Lung (tissue), 12 donors: Measurements from ENCODE around the gene LCE1A. TPM values are rescaled to one million over a fixed set of nuclear protein-coding genes. Genes with fewer than 3 reads are reported as not detected.

Experiments
- ATAC-seq: fragments of 200-7000 bp; cut with Tn5 transposase; one replicate; pipeline ENCODE4 v1.9.1; 2020; ENCODE audit warnings: moderate number of reproducible peaks; ENCODE audit not compliant: insufficient read depth, low FRiP score
- DNase-seq, 3 donors: peaks; one replicate each; pipeline ENCODE4 v3.0.0-alpha.2; 2013 to 2017
- H3K27ac ChIP-seq, 2 donors: one replicate each; pipeline ENCODE4 v1.5.1; 2013; ENCODE audit warnings: mild to moderate bottlenecking in 2 of 2, moderate library complexity in 2 of 2, control low read depth in 1 of 2, inconsistent platforms in 1 of 2, low read depth in 1 of 2, low read length in 1 of 2
- H3K27me3 ChIP-seq, 3 donors: one replicate each; pipeline ENCODE4 v1.5.1; 2013; ENCODE audit warnings: low read length in 2 of 3; ENCODE audit not compliant: control insufficient read depth in 3 of 3, insufficient read depth in 3 of 3
- H3K36me3 ChIP-seq, 4 donors: one replicate each; pipeline ENCODE4 v1.5.1; 2013; ENCODE audit warnings: low read length in 4 of 4, mild to moderate bottlenecking in 1 of 4, moderate library complexity in 1 of 4; ENCODE audit not compliant: control insufficient read depth in 4 of 4, insufficient read depth in 4 of 4
- H3K4me1 ChIP-seq, 5 donors: one replicate each; pipeline ENCODE4 v1.5.1; 2013; ENCODE audit warnings: low read length in 5 of 5, mild to moderate bottlenecking in 2 of 5, moderate library complexity in 1 of 5; ENCODE audit not compliant: control insufficient read depth in 5 of 5, insufficient read depth in 5 of 5
- H3K4me3 ChIP-seq: one replicate; pipeline ENCODE4 v1.5.1; 2013; ENCODE audit warnings: mild to moderate bottlenecking, control low read depth, moderate library complexity
- H3K9ac ChIP-seq, 2 donors: one replicate each; pipeline ENCODE4 v1.5.1; 2013; ENCODE audit warnings: low read length in 2 of 2, control low read depth in 1 of 2; ENCODE audit not compliant: insufficient read depth in 1 of 2
- H3K9me3 ChIP-seq, 4 donors: one replicate each; pipeline ENCODE4 v1.5.1; 2013; ENCODE audit warnings: low read length in 3 of 4, mild to moderate bottlenecking in 1 of 4, moderate library complexity in 1 of 4; ENCODE audit not compliant: control insufficient read depth in 4 of 4, insufficient read depth in 3 of 4
- CTCF ChIP-seq: IDR thresholded peaks from 2 replicates; pipeline ENCODE4 v1.5.1; 2012; ENCODE audit warnings: mild to moderate bottlenecking; ENCODE audit errors: control extremely low read depth, extremely low read depth
- WGBS, 2 donors: extraction: QIAGEN DNeasy Blood & Tissue Kit; methylation state at CpG; one replicate each; pipeline ENCODE4 v1.1.7; 2013; 5-methylcytosine and 5-hydroxymethylcytosine counted together
- polyA plus RNA-seq, 2 donors: library from polyadenylated mRNA; stranded (reverse); fragments of 200-250 nt; gene quantifications; one replicate each; pipeline ENCODE4 v1.2.1, GENCODE V29; 2013
- total RNA-seq, 2 donors: library from RNA; depleted of rRNA in 1 of 2; stranded (reverse); fragments of >200 nt in 1 of 2; gene quantifications; one replicate each; pipeline ENCODE4 v1.2.1, GENCODE V29; 2014 to 2021
- donor health status: control.
- donor health status: control.
- donor health status: Bipolar disorder and iron deficiency.
- donor health status: healthy.
- donor health status: DM: yes; HTN: yes; CAD: no.

The LCE1A gene
- total and polyA plus RNA-seq, 4 donors: not detected

GRCh38 chr1:152855661-152856060, 28.4 kb downstream of the LCE1A start:
- Histone ChIP-seq H3K4me3 (no peak overlapping the region), H3K4me1 (no peaks in the 10 kb centered on the region), H3K36me3 (no peaks in the 10 kb centered on the region), H3K27ac (no peak overlapping the region), H3K9me3 (peaks cover 0 to 3% (median 0%) of the 10 kb centered on the region in 4 donors), H3K9ac (no peak overlapping the region), H3K27me3 (peaks cover 0 to 3% (median 0%) of the 10 kb centered on the region in 3 donors)
- TF ChIP-seq CTCF: no peak
- 55 to 63% methylated on average over 2 of the region's 2 CpGs for WGBS, 2 donors
- DNase-seq: no peak
- ATAC-seq: no peak

- Histone ChIP-seq H3K9ac (no peak overlapping the region), H3K9me3 (peaks cover 0 to 3% (median 0%) of the 10 kb centered on the region in 4 donors), H3K4me3 (no peak overlapping the region), H3K27ac (no peak overlapping the region), H3K27me3 (peaks cover 0 to 3% (median 0%) of the 10 kb centered on the region in 3 donors), H3K4me1 (no peaks in the 10 kb centered on the region), H3K36me3 (no peaks in the 10 kb centered on the region)
- no peak for TF ChIP-seq CTCF
- DNase-seq (no peak), ATAC-seq (no peak)
- 58 to 88% methylated on average over 1 of the region's 1 CpG for WGBS, 2 donors
These were observed 30.8 kb downstream of the LCE1A start for GRCh38 chr1:152858062-152858461.

GRCh38 chr1:152859696-152860095, 32.4 kb downstream of the LCE1A start, which contains the start of gene LCE7A:
Gene LCE7A, plus strand, starts transcription at chr1:152859996. Its CDS starts 702 bp downstream, at chr1:152860698.
- Histone ChIP-seq H3K27me3 (peaks cover 0 to 3% (median 0%) of the 10 kb centered on the region in 3 donors), H3K36me3 (no peaks in the 10 kb centered on the region), H3K9me3 (peaks cover 0 to 3% (median 0%) of the 10 kb centered on the region in 4 donors), H3K9ac (no peak within 1 kb of the TSS), H3K4me3 (no peak within 1 kb of the TSS), H3K4me1 (peaks cover 0 to 2% (median 0%) of the 10 kb centered on the region in 5 donors), H3K27ac (no peak within 1 kb of the TSS)
- DNase-seq (no peak), ATAC-seq (no peak)
- TF ChIP-seq CTCF: no peak
- 85 to 93% methylated on average over 3 of the region's 3 CpGs for WGBS, 2 donors

GRCh38 chr1:152860129-152860528, 32.9 kb downstream of the LCE1A start:
- no peak for TF ChIP-seq CTCF
- no peak overlapping the region for H3K4me3 ChIP-seq
- no peak for DNase-seq
- no peaks in the 10 kb centered on the region for H3K36me3 ChIP-seq
- WGBS, 2 donors: 75 to 76% methylated on average over 3 of the region's 3 CpGs
- no peak overlapping the region for H3K9ac ChIP-seq
- H3K27ac ChIP-seq: no peak overlapping the region
- peaks cover 0 to 2% (median 0%) of the 10 kb centered on the region in 5 donors for H3K4me1 ChIP-seq
- H3K27me3 ChIP-seq: peaks cover 0 to 3% (median 0%) of the 10 kb centered on the region in 3 donors
- no peak for ATAC-seq
- H3K9me3 ChIP-seq: peaks cover 0 to 3% (median 0%) of the 10 kb centered on the region in 4 donors
